ENCODE data around the gene PSD. TPM values are rescaled to one million over a fixed set of nuclear protein-coding genes. Genes with fewer than 3 reads are reported as not detected.

Gene PSD
- total and polyA plus RNA-seq, 9 of the 15 experiments (the other 6 are each of a cell fraction or from before 2014, with no cell fraction given): 0.11 to 1.7 (median 0.54) TPM; not detected in 2

DNA sequence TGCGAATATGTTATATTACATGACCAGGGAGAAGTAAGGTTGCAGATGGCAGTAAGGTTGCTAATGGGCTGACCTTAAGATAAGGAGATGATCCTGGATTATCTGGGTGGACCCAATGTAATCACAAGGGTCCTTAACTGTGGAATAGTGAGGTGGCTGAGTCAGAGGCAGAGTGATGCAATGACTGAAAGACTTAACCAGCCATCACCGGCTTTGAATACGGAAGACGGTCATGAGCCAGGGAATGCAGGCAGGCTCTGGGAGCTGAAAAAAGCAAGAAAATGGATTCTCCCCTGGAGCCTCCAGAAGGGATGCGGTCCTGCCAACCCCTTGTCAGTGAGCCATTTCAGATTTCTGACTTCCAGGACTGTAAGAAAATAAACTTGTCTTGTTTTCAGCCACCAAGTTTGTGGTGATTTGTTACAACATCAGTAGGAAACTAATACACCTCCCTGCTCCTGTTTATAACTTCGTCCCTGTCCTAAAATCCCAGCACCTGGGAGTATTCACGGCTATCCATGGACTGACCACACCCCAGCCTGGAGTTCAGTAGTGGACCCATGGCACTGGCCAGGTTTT lies 37.4 kb upstream of the PSD start (continued):
- TF ChIP-seq, protein P1, sequence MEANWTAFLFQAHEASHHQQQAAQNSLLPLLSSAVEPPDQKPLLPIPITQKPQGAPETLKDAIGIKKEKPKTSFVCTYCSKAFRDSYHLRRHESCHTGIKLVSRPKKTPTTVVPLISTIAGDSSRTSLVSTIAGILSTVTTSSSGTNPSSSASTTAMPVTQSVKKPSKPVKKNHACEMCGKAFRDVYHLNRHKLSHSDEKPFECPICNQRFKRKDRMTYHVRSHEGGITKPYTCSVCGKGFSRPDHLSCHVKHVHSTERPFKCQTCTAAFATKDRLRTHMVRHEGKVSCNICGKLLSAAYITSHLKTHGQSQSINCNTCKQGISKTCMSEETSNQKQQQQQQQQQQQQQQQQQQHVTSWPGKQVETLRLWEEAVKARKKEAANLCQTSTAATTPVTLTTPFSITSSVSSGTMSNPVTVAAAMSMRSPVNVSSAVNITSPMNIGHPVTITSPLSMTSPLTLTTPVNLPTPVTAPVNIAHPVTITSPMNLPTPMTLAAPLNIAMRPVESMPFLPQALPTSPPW (CRISPR knock-in tag; IDR thresholded peaks at IDR 0.05): peak; percentile 15; the same call in 1 of the 2 replicates
- TF ChIP-seq CHD2 (IDR thresholded peaks at IDR 0.05; ENCODE audit: low read depth, low read length): no peak
- TF ChIP-seq, protein P2, sequence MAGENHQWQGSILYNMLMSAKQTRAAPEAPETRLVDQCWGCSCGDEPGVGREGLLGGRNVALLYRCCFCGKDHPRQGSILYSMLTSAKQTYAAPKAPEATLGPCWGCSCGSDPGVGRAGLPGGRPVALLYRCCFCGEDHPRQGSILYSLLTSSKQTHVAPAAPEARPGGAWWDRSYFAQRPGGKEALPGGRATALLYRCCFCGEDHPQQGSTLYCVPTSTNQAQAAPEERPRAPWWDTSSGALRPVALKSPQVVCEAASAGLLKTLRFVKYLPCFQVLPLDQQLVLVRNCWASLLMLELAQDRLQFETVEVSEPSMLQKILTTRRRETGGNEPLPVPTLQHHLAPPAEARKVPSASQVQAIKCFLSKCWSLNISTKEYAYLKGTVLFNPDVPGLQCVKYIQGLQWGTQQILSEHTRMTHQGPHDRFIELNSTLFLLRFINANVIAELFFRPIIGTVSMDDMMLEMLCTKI (IDR thresholded peaks at IDR 0.05; ENCODE audit: partially characterized antibody): no peak
- TF ChIP-seq, protein P3, sequence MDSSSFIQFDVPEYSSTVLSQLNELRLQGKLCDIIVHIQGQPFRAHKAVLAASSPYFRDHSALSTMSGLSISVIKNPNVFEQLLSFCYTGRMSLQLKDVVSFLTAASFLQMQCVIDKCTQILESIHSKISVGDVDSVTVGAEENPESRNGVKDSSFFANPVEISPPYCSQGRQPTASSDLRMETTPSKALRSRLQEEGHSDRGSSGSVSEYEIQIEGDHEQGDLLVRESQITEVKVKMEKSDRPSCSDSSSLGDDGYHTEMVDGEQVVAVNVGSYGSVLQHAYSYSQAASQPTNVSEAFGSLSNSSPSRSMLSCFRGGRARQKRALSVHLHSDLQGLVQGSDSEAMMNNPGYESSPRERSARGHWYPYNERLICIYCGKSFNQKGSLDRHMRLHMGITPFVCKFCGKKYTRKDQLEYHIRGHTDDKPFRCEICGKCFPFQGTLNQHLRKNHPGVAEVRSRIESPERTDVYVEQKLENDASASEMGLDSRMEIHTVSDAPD (CRISPR knock-in tag; IDR thresholded peaks at IDR 0.05): no peak
- TF ChIP-seq, protein P4, sequence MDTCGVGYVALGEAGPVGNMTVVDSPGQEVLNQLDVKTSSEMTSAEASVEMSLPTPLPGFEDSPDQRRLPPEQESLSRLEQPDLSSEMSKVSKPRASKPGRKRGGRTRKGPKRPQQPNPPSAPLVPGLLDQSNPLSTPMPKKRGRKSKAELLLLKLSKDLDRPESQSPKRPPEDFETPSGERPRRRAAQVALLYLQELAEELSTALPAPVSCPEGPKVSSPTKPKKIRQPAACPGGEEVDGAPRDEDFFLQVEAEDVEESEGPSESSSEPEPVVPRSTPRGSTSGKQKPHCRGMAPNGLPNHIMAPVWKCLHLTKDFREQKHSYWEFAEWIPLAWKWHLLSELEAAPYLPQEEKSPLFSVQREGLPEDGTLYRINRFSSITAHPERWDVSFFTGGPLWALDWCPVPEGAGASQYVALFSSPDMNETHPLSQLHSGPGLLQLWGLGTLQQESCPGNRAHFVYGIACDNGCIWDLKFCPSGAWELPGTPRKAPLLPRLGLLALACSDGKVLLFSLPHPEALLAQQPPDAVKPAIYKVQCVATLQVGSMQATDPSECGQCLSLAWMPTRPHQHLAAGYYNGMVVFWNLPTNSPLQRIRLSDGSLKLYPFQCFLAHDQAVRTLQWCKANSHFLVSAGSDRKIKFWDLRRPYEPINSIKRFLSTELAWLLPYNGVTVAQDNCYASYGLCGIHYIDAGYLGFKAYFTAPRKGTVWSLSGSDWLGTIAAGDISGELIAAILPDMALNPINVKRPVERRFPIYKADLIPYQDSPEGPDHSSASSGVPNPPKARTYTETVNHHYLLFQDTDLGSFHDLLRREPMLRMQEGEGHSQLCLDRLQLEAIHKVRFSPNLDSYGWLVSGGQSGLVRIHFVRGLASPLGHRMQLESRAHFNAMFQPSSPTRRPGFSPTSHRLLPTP (IDR thresholded peaks at IDR 0.05; ENCODE audit: borderline replicate concordance, extremely low read depth, insufficient read length): no peak
- no peak for TF ChIP-seq GTF2F1 (IDR thresholded peaks at IDR 0.05; ENCODE audit: low read depth, low read length)
- TF ChIP-seq POLR2AphosphoS2 (IDR thresholded peaks at IDR 0.05; ENCODE audit: low read length): no peak
- no peak for TF ChIP-seq HDAC8 (tag; IDR thresholded peaks at IDR 0.05)
